ENCODE measurements around the gene TLCD5. TPM values are rescaled to one million over a fixed set of nuclear protein-coding genes. Genes with fewer than 3 reads are reported as not detected.

The TLCD5 gene
- total RNA-seq, 1 experiment from 2014 or later = 8.3 TPM

GRCh38 chr11:120378474-120378873, 53.4 kb downstream of the TLCD5 start:
- CTCF ChIA-PET = no interaction called here
- Mint-ChIP-seq H3K4me3 (no peak overlapping the region), H3K9me3 (peaks cover 35% of the 10 kb centered on the region), H3K27me3 (ENCODE audit: low read depth) (no peaks in the 10 kb centered on the region), H3K27ac (no peak overlapping the region), H3K4me1 (peaks cover 21% of the 10 kb centered on the region), H3K36me3 (peaks cover 28% of the 10 kb centered on the region)
- TF ChIP-seq ZSCAN18 (CRISPR knock-in tag; IDR thresholded peaks at IDR 0.05) (no peak), TEAD4 (CRISPR knock-in tag; IDR thresholded peaks at IDR 0.05) (no peak), HMGA2 (CRISPR knock-in tag; IDR thresholded peaks at IDR 0.05) (no peak), SP1 (CRISPR knock-in tag; conservative IDR thresholded peaks at IDR 0.05) (no peak), ETV6 (CRISPR knock-in tag; IDR thresholded peaks at IDR 0.05) (no peak), ZBTB21 (CRISPR knock-in tag; IDR thresholded peaks at IDR 0.05; ENCODE audit: borderline replicate concordance) (no peak), MXD4 (CRISPR knock-in tag; IDR thresholded peaks at IDR 0.05; ENCODE audit: borderline replicate concordance) (no peak), HMGXB4 (CRISPR knock-in tag; IDR thresholded peaks at IDR 0.05) (no peak), OVOL2 (CRISPR knock-in tag; IDR thresholded peaks at IDR 0.05; ENCODE audit: borderline replicate concordance) (no peak), PRRX2 (CRISPR knock-in tag; IDR thresholded peaks at IDR 0.05) (no peak), ZNF281 (CRISPR knock-in tag; IDR thresholded peaks at IDR 0.05) (no peak)
- ATAC-seq (no peak), DNase-seq (ENCODE audit: low spot score) (no peak)
- POLR2A ChIA-PET = no interaction called here

- Mint-ChIP-seq H3K27me3 (ENCODE audit: low read depth) (no peaks in the 10 kb centered on the region), H3K36me3 (peaks cover 33% of the 10 kb centered on the region), H3K4me1 (peaks cover 24% of the 10 kb centered on the region), H3K9me3 (peaks cover 40% of the 10 kb centered on the region), H3K27ac (no peak overlapping the region), H3K4me3 (no peak overlapping the region)
- DNase-seq (ENCODE audit: low spot score) = no peak
- POLR2A ChIA-PET = no interaction called here
- CTCF ChIA-PET = no interaction called here
- ATAC-seq = no peak
- TF ChIP-seq SMAD4 (CRISPR knock-in tag; IDR thresholded peaks at IDR 0.05) (no peak), ZNF263 (CRISPR knock-in tag; IDR thresholded peaks at IDR 0.05; ENCODE audit: low read depth) (no peak), OVOL2 (CRISPR knock-in tag; IDR thresholded peaks at IDR 0.05; ENCODE audit: borderline replicate concordance) (no peak), ZNF317 (CRISPR knock-in tag; IDR thresholded peaks at IDR 0.05; ENCODE audit: borderline replicate concordance, low read depth) (no peak), NFE2L1 (CRISPR knock-in tag; IDR thresholded peaks at IDR 0.05) (no peak), CBFB (CRISPR knock-in tag; IDR thresholded peaks at IDR 0.05; ENCODE audit: low read depth) (no peak), CTCF (IDR thresholded peaks at IDR 0.05) (no peak), E2F1 (CRISPR knock-in tag; IDR thresholded peaks at IDR 0.05) (no peak), ZNF532 (CRISPR knock-in tag; IDR thresholded peaks at IDR 0.05; ENCODE audit: borderline replicate concordance) (no peak), ATF2 (CRISPR knock-in tag; IDR thresholded peaks at IDR 0.05; ENCODE audit: borderline replicate concordance, low read depth) (no peak)
Observed at GRCh38 chr11:120381401-120381800, 56.3 kb downstream of the TLCD5 start.

Data from WTC11 (cell line).